SKM-1 (cell line): ENCODE measurements around the gene FBXO46.
"Not testable (repeated sequence)": the region's sequence is repeated elsewhere in the genome, so short reads cannot be mapped to it uniquely, and the experiment has no call there.

Experiments used
- DNase-seq: peaks from one replicate; lab custom pipeline; 2025; ENCODE audit not compliant: unreplicated experiment; lab: John Stamatoyannopoulos, UW

Gene FBXO46

DNA sequence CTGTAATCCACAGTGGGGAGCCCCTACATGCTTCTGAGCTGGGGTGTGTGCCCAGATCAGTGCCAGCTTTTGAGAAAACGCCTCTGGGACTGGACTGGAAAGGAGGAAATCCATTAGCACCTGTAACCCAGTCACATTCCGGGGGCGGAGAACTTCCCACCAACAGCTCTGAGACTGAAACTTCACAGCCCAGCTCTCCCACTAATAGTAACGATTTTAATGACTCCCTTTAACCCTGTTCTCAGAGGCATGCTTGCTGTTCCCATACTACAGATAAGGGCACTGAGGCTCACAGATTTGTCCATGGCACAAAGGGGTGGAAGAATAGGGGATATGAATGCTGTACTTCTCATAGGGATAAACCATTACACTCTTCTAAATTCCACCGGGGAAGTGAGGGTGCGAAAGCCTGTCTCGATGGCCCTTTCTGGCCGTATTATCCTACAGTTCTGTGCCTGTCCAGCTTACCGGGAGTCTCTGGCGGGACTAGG is 851 bp downstream of the FBXO46 start:
- DNase-seq, result no peak

DNA sequence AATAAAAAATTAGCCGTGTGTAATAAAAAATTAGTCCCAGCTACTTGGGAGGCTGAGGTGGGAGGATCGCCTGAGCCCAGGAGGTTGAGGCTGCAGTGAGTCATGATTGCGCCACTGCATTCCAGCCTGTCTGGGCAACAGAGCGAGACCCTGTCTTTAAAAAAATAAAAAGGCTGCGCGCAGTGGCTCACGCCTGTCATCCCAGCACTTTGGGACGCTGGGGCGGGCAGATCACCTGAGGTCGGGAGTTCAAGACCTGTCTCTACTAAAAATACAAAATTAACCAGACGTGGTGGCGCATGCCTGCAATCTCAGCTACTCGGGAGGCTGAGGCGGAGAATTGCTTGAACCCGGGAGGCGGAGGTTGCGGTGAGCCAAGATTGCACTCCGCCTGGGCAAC is 2.0 kb downstream of the FBXO46 start:
- DNase-seq, result not testable (repeated sequence)

GRCh38 chr19:45720065-45720464 is 10.6 kb downstream of the FBXO46 start:
- DNase-seq, result not testable (repeated sequence)

GRCh38 chr19:45717983-45718650 is 12.6 kb downstream of the FBXO46 start:
- DNase-seq, result no peak

- peak; percentile 76 for DNase-seq
Observed at GRCh38 chr19:45717131-45717982, 13.3 kb downstream of the FBXO46 start.

- DNase-seq, result no peak
Observed at GRCh38 chr19:45716359-45717130, 14.2 kb downstream of the FBXO46 start.

DNA sequence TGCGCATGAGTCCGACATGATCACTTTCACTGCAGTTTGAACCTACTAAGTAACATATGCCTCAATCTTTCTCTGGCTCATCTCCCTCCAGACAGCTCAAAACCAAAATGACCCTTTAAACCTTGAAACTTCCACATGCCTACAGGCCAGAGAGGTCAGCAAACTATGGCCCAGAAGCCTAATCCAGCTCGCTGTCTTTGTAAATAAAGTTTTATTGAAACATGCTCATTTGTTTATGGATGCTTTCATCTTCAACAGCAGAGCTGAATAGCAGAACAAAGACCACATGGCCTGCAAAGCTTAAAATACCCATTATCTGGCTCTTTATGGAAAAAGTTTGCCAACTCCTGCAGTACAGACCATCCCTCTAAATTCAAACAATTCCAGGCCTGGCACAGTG is 15.6 kb downstream of the FBXO46 start:
- no peak for DNase-seq

- no peak for DNase-seq
Observed at GRCh38 chr19:45713141-45713540, 17.6 kb downstream of the FBXO46 start.

GRCh38 chr19:45712699-45713067 is 18.0 kb downstream of the FBXO46 start:
- no peak for DNase-seq

DNA sequence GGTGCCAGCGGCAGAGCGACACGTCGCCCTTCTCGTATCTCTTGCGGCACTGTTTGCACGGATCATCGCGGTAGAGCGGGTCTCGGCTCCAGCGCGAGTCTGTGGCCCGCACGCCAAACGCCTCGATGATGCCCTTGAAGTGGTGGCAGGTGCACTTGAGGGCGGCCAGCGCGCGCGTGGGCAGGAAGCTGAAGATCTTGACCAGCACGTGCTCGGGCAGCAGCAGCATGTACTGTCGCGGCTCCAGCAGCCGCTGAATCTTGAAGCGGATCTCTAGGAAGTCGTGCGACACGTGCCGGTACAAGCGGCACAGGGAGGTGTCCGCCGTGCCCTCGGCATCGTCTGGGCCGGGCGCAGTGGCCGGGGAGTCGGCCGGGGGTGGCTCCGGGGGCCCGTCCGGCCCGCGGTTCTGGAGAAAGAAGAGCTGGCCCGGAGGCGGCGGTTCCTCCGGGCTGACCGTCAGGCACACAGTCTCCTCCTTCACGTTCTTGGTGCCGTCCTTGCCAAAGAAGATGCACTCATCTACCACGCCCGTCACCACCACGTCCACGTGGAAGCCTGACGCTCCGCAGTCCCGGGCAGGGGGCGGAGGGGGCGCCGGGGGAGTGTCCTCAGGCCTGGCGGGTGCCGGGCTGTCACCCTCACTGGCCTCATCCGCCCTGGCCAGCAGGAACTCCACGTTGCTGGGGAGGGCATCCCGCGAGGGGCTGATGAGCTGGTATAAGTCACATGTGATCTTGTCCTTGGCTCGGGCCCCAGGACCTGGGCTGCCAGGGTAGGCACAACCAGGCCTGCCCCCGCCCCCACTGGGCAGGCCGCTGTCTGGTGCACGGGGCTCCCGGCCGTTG is 18.6 kb downstream of the FBXO46 start:
- DNase-seq, result no peak

DNA sequence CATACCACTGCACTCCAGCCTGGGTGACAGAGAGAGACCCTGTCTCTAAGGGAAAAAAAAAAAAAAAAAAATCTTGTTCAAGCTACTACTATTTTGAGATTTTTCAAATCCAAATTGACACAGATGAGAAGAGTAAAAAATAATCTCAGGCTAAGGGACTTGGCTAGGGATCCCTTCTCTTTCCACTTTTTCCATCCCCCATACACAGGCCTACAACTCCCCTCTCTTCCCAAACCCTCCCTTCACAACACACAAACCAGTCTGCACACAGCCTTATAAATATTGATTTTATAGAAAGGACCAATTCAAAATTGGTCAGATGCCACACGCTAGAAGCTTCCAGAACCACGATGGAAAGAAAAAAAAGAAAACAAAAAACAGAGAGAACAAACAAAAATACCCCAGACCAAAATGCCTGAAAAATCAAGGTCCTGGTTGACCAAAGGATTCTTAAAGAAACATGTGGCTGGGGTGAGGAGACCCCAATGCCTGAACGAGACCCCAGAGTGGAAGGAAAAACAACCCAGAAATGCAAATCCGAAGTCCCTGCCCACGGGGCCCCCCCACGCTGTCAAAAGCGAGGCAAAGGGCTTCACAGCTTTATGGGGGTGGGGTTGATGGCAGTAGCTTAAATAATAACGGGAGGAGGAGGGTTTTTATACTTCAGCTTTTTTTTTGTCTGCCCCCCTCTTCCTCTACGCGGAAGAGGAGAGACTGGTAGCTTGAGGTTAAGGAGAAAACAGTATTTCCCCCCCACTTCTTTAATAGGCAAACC is 20.2 kb downstream of the FBXO46 start:
- no peak for DNase-seq

GRCh38 chr19:45705710-45706415 is 24.8 kb downstream of the FBXO46 start:
- DNase-seq, result no peak

GRCh38 chr19:45705115-45705514 is 25.6 kb downstream of the FBXO46 start:
- DNase-seq, result no peak

- no peak for DNase-seq
Observed at GRCh38 chr19:45701676-45702075, 29.0 kb downstream of the FBXO46 start.

GRCh38 chr19:45693106-45693788 is 37.4 kb downstream of the FBXO46 start:
- DNase-seq, result peak; percentile 1

GRCh38 chr19:45692187-45693105 is 38.2 kb downstream of the FBXO46 start, which contains the start of gene QPCTL:
TSS of gene QPCTL (plus strand) at chr19:45692666. CDS start at chr19:45692704, 38 bp downstream.
- DNase-seq, result peak; percentile 89

GRCh38 chr19:45691516-45692186 is 39.0 kb downstream of the FBXO46 start, which contains the start of gene SNRPD2:
TSS of gene SNRPD2 (minus strand) at chr19:45691953. CDS start at chr19:45691888, 65 bp downstream.
- DNase-seq, result peak; percentile 40
